GM21619 (cell line): ENCODE data around the gene ATL1.
A peak's percentile ranks its signal among the peaks of the same experiment; 100 is the strongest.
"Not testable (repeated sequence)": the region's sequence is repeated elsewhere in the genome, so short reads cannot be mapped to it uniquely, and the experiment has no call there.

Source experiments
- ATAC-seq: cut with Tn5 transposase; IDR thresholded peaks from one replicate; pipeline ENCODE4 v1.9.1; 2021; ENCODE audit not compliant: unreplicated experiment

Gene ATL1

DNA sequence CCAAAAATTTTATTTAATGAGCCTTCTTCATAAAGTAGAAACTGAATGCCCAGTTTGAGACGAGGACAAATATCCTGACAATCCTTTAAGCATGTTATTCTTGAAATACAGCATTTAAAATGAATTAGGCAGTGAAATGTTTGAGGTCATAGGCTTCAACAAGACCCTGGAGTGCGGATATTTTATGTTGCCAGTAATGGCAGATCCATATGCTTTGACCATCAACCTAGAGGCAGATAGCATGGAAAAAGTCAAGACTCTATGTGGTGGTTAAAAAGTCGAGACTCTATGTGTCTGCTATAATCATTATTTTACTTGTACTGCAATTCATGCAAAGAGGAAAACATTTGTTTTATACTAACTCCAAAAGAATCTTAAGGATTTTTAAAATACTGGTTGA, 25.5 kb upstream of the ATL1 start:
- ATAC-seq, result no peak

DNA sequence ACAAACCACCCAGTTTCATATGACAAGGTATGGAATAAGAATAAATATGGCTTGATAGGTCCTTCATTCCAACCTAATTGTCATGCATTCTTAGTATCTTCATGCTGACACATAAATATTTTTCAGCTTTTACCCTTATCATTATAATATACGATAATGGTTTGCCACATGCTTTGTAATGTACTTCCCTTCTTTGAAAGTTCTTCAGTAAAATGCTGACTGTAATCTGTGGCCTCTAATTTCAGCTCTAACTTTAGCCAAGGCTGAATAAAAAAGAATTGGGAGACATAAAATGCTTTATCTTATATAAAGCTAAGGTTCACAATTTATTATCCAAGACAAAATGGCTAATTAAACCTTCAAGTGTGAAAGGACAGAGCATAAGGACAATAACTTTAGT, 24.9 kb upstream of the ATL1 start:
- no peak for ATAC-seq

DNA sequence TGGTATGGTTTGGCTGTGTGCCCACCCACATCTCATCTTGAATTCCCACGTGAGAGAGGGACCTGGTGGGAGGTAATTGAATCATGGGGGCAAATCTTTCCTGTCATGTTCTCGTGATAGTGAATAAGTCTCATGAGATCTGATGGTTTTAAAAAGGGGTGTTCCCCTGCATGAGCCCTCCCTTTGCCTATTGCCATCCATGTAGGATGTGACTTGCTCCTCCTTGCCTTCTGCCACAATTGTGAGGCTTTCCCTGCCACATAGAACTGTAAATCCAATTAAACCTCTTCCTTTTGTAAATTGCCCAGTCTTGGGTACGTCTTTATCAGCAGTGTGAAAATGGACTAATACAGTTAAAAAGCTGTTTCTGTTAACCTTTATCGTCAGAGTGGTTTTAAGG, 21.9 kb upstream of the ATL1 start:
- ATAC-seq, result not testable (repeated sequence)

DNA sequence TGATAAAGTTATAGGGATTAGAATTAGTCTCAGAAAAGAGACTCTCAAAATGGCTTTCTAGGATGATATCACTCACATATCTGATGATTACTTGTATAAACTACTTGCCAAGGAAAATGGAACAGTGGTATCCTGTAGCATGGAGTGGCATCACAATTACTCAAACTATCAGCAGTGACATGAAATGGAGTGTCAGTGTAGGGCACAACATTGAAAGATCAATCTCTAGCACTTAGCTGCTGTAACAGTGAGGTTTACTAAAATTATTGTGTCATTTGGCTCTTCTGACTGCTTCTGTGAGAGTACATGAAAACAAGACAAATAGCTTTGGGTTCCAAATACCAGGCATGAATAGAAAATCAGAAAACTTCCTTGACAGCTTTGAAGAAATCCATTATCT, 20.9 kb upstream of the ATL1 start:
- ATAC-seq, result no peak

DNA sequence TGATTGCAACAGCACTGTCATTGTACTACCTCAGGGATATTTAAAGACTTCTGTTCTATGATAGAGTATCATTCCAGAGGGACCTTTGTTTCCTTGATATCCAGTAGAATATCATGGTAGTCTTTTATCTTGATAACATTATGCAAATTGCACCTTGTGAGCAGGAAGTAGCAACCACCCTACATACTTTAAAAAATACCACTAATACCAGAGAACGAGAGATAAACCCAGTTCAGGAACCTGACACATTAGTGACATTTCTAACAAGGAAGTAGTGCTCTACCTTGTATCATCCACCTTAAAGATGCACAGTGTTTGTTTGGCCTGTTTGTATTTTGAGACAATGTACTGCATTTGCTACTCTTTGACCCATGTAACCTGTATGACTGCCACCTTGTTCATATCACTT, 18.8 kb upstream of the ATL1 start:
- ATAC-seq, result no peak

DNA sequence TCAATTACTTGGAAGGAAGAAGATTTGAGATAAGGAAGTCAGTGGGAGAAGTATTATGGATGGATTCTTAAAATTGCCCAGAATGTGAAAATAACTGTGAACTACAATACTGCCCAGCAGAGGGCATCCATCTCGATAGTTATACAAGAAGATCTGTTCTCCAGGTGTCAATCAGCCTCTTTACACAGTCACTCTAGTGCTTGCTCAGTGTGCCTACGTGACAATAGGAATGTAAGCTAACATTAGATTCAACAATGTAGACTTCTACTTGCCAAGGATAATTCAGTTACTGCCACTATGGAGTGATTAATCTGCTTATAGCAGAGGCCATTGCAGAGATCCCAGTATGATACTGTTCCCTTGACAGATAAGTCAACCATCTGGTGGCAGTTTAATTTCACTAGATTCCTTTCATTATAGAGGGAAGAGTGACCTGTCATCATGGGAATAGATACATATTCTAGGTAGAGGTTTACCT, 17.0 kb upstream of the ATL1 start:
- ATAC-seq, result peak; percentile 82

DNA sequence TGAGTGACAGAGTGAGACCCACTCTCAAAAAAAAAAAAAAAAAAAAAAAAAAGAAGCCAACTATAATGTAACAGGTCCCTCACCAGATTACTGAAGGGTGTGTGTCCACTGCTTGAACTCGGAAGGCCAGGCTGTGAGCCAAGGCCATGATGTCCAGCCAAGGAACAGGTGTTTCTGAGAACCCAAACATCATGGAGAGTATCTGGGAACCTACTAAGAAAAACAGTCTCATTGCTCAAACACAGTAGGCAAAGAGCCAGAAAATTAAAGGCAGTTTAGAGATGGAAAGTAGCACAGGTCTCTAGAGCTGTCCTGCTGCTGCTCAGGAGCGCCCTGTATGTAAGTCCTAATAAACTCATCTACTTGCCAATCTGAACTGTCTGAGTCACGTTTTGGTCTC, 15.0 kb upstream of the ATL1 start:
- no peak for ATAC-seq

DNA sequence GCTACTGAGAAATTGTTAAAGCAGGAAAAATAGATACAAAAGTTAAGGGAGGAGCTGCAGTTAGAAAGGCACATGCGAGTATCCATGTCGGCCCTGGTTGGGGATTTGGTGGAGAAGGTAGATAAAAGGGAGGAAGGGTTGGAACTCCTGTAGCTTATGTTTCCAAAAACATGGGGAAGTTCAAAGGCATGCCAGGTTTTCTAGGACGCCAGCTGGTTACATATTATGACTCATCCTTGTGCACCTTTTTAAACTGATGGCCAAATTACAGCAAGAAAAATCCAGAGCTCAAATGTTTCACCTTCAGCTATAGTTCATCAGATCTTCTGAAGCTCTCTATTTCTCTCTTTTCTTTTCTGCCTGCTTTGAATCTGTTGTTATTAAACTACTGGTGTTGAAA, 14.3 kb upstream of the ATL1 start:
- ATAC-seq, result no peak

DNA sequence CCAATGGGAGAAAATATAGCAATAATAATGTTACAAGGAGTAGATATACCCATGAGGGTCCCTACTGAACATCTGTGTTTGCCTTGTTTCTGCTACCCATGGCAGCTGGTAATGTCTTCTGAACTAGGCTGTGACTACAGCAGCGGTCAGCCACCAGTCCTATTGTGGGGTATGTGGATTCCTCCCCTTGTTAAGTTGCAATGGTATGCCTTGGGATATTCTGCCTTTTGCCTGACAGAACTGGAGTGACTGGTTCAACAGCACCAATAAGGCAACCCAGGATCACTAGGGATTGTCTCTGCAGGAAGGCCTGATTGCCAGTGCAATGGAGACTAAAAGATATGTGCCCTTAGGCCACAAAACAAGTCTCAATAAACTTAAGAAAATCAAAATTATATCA, 9.7 kb upstream of the ATL1 start:
- ATAC-seq, result no peak

DNA sequence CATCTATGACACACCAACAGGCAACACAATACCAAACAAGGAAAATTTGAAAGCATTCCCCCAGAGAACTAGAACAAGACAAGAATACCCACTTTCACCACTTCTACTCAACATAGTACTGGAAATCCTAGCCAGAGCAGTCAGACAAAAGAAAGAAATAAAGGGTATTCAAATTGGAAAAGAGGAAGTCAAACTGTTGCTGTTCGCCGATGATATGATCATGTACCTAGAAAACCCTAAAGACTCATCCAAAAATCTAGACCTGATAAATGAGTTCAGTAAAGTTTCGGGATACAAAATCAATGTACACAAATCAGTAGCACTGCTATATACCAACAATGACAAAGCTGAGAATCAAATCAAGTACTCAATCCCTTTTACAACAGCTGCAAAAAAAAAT, 8.1 kb upstream of the ATL1 start:
- no peak for ATAC-seq

DNA sequence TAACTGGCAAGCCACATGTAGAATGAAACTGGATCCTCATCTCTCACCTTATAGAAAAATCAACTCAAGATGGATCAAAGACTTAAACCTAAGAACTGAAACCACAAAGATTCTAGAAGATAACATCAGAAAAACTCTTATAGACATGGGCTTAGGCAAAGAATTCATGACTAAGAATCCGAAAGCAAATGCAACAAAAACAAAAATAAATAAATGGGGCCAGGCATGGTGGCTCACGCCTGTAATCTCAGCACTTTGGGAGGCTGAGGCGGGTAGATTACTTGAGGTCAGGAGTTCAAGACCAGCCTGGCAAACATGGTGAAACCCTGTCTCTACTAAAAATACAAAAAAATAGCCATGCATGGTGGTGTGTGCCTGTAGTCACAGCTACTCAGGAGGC, 7.1 kb upstream of the ATL1 start:
- ATAC-seq, result not testable (repeated sequence)

DNA sequence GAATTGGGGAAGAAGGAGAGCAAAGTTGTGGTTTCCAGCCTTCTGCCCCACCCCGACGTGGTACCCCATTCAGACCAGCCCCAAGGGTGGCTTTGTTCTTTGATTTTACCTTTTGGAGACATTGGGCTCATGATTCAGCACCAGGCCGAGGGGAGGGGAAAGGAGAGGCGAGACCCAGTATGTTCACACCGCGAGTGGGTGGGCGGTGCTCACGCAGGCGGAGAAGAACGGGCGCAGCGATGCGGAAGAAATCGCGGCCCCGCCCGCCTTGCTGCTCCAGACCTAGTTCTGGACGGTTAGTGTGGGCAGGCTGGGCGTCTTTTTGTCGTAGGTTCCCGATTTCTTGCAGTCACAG, 963 bp downstream of the ATL1 start:
- ATAC-seq, result no peak

DNA sequence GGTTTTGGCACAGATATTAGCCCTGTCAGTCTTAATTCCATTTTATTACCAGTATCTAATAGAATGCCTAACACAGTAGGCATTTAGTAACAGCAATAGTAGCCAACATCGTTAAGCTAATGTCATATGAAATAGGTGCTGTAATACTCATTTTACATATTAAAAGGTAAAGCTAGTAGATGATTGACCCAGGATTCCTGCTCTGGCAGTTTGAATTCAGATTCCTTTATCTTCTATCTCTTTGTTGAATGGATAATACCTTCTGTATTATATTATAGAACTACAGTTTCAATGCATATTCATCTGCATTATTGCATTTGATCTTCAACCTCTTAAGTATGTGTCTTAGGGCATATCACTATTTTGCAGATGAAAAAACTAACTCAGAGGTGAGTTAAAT, 2.9 kb downstream of the ATL1 start:
- no peak for ATAC-seq

DNA sequence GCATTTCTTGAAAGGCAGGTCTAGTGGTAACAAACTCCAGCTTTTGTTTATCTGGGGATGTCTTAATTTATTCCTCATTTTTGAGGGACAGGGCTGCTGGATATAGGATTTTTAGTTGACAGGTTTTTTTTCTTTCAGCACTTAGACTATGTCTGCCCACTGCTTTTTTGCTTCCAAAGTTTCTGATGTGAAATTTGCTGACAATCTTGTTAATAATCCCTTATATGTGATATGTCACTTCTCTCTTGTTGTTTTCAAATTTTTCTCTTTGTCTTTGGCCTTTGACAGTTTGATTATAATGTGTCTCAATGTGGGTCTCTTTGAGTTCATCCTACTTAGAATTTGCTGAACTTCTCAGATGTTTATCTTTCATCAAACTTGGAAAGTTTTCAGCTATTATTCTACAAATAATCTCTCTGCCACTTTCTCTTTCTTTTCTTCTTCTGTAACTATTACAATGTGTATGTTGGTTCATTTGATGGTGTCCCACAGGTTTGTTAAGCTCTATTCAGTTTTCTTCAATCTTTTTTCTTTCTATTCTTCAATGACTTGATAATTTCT, 9.8 kb downstream of the ATL1 start:
- no peak for ATAC-seq

DNA sequence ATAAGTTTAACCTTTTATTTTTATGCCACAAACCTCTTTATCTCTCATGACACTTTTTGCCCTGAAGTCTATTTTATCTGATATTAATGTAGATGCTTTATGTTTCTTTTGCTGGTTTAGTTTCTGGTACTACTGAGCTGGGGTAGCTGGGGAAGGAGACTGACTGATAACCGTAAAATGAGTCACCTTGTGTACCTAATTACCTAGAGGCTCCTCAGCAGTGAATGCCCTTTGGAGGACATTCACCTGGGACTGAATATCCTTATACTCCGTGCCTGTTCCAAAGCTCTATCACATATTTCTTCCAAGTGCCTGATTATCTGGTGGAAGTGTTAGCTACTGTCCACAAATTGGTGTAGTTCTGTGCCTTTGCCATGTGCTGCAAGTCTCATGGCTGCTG, 13.9 kb downstream of the ATL1 start:
- ATAC-seq, result no peak

DNA sequence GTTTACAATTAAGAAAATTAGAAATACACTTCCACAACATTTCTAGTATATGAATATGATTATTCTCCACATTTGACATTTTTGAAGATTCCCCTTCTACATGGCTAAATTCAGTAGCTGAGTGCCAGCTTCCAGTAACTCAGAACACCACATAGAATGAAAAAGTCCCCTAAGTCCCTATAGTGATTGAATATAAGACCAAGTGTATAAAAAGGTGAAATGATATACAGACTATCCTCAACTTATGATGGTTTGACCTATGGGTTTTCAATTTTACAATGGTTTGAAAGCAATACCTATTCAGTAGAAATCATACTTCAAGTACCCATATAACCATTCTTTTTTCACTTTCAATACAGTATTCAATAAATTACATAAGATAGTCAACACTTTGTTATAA, 15.8 kb downstream of the ATL1 start:
- ATAC-seq, result no peak

DNA sequence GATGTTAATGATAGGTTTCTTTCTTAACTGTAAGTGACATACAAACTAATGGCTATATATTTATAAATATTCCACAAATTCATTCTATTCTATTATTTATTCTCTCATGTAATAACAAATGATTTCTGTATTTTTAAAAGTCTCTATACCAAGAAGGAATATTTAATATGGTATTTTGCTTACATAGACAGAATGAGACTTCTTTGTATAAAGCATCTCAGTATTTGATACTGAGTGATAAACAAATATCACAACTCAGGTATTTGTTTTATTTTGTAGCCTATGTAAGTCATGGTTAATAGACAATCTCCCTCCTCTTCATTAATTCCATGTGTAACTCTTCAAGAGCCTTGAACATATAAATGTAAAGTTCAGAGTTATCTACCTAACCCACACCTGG, 18.0 kb downstream of the ATL1 start:
- ATAC-seq, result no peak

DNA sequence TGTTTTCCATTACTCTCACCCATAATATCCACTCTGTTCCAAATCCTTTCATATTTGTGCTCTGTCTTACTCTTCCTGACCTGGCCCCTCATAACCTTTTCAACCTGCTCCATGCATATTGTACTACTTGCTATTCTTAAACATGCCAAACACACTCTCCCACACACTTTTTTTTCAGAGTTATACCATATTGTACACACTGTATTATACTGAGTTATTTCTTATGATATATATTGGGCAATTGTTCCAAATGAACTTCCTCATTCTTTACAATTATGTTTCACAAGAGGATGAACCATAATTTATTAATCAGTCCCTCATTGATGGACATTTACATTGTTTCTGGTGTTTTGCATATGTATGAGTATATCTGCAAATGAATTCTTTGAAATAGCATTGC, 18.5 kb downstream of the ATL1 start:
- ATAC-seq, result no peak

DNA sequence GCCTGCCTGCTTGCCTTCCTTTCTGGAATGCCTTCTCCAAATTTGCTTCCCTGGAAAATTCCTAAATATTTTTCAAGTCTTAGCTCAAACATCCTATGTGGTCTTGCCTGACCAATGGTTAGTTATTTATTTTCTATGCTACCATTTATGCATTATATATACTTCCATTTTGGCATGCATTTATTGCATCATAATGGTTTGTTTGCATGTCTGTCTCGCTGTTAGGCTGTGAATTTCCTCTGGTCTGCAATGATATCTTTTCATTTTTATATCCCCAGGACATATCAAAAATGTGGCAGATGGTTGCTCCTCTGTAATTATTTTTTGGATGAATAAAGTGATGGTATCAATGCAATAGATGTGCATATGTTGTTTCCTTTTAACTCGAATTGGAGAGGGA, 30.5 kb downstream of the ATL1 start:
- no peak for ATAC-seq

DNA sequence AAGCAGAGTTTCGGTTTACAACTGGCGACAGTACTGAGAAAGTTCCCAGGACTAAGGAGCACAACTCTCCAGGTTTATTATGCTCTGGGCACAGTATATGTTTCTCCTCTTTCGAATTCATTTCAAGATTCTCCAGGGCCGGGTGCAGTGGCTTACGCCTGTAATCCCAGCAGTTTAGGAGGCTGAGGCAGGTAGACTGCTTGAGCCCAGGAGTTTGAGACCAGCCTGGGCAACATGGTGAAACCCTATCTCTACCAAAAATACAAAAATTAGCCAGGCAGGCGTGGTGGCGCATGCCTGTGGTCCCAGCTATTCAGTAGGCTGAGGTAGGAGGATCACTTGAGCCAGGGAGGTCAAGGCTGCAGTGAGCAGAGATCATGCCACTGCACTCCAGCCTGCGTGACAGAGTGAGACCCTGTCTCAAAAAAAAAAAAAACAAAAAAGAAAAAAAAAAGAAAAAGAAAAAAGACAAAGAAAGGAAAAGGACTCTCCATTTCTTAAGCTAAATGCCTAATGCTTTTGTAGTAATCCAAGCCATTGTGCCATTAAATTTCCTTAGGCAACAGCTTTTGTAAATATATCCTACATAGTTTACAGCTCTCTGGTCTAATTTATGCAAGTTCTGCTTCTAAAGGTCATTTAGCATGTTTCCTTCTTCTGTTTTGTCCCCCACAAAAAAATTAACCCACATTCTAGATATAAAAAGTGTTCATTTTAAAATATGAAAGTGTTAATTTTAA, 34.8 kb downstream of the ATL1 start:
- ATAC-seq, result no peak

DNA sequence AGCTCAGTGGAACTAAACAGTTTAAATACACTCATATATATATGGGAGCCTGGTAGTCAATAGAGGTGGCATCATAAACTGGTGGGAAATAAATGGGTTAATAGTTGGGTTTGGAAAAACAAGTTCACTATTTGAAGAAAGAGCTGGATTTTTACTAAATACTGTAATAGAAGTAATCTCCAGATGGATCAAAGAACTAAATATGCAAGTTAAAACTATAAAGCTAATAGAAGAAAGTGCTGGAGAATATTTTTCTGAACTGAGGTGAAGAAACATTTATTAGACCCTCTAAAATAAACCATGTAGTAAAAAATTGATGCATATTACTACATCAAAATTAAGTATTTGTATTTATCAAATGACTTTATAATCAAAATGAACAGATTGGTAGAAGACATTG, 38.8 kb downstream of the ATL1 start:
- ATAC-seq, result no peak

DNA sequence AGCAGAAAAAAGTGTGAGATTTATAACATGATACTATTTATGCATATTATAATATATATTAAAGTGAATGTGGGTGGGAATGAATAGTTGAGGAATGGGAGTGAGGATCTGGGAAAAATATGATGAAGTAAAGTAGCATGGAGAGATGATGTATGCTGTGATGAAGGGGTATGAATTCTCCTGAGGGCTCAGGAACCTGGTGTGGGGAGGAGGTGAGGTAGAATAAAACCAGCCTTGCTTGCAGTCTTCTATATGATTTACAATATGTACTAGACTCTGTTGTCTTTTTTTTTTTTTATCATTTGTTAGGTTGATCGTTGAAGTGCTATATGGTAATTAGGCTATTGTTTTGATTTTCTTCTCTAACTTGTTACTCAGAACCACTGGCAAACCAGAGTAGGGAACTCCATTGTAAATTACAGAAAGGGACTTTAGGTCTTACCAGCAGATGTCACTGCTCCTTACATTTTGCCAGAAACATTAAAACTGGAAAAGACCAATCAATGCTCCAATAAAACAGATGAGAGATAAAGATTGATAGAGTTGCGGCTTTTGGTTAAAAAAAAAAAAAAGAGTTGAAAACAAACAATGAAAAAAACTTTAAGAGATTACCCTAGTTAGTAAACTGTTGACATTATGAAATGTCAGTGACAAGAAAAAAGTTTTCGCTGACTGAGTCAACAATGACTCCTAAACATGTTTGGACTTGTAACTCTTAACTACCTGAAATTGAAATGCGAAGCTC, 39.9 kb downstream of the ATL1 start:
- ATAC-seq, result no peak
